Trophoblast cell (in vitro differentiated cells and primary cell): ENCODE results near the gene CCDC107.

ENCODE experiments used
- DNase-seq, 2 donors: peaks; one replicate each; pipeline ENCODE4 v3.0.0-alpha.2; 2016
- H2AFZ ChIP-seq: 2 replicates; pipeline ENCODE4 v1.6.1; 2013; ENCODE audit warnings: low read length, moderate library complexity, mild to moderate bottlenecking; ENCODE audit not compliant: insufficient read depth, poor library complexity
- H2AK5ac ChIP-seq: 2 replicates; pipeline ENCODE4 v1.6.1; 2013; ENCODE audit warnings: mild to moderate bottlenecking, low read length
- H2BK120ac ChIP-seq: 2 replicates; pipeline ENCODE4 v1.6.1; 2013; ENCODE audit warnings: low read length, mild to moderate bottlenecking, moderate library complexity; ENCODE audit not compliant: insufficient read depth, poor library complexity
- H2BK12ac ChIP-seq: 2 replicates; pipeline ENCODE4 v1.6.1; 2013; ENCODE audit warnings: mild to moderate bottlenecking, low read length, moderate library complexity
- H2BK5ac ChIP-seq: 2 replicates; pipeline ENCODE4 v1.6.1; 2013; ENCODE audit warnings: low read length, low read depth, moderate library complexity, mild to moderate bottlenecking; ENCODE audit not compliant: poor library complexity
- H3K14ac ChIP-seq: 2 replicates; pipeline ENCODE4 v1.6.1; 2013; ENCODE audit warnings: mild to moderate bottlenecking, low read length
- H3K18ac ChIP-seq: 2 replicates; pipeline ENCODE4 v1.6.1; 2013; ENCODE audit warnings: mild to moderate bottlenecking, low read length
- H3K23ac ChIP-seq: 2 replicates; pipeline ENCODE4 v1.6.1; 2013; ENCODE audit warnings: low read length
- H3K27ac ChIP-seq: 2 replicates; pipeline ENCODE4 v1.5.1; 2013; ENCODE audit warnings: low read depth, mild to moderate bottlenecking, inconsistent platforms, low read length, moderate library complexity
- H3K27me3 ChIP-seq: 2 replicates; pipeline ENCODE4 v1.6.1; 2013; ENCODE audit warnings: inconsistent platforms, mild to moderate bottlenecking, low read length, moderate library complexity; ENCODE audit not compliant: insufficient read depth
- H3K36me3 ChIP-seq, 2 experiments: 1 replicate in 1 of 2; 2 replicates in 1 of 2; pipeline ENCODE4 v1.6.1; 2013; ENCODE audit warnings: low read length in 2 of 2, mild to moderate bottlenecking in 2 of 2, moderate library complexity in 1 of 2; ENCODE audit not compliant: insufficient read depth in 2 of 2, control insufficient read depth in 1 of 2
- H3K4ac ChIP-seq: 2 replicates; pipeline ENCODE4 v1.6.1; 2013; ENCODE audit warnings: low read depth, mild to moderate bottlenecking, low read length, moderate library complexity
- H3K4me1 ChIP-seq, 2 experiments: 1 replicate in 1 of 2; 2 replicates in 1 of 2; pipeline ENCODE4 v1.6.1; 2013; ENCODE audit warnings: low read length in 2 of 2, mild to moderate bottlenecking in 2 of 2, moderate library complexity in 1 of 2; ENCODE audit not compliant: insufficient read depth in 2 of 2, control insufficient read depth in 1 of 2
- H3K4me2 ChIP-seq: 2 replicates; pipeline ENCODE4 v1.6.1; 2013; ENCODE audit warnings: inconsistent platforms, mild to moderate bottlenecking, low read length, moderate library complexity
- H3K4me3 ChIP-seq: 2 replicates; pipeline ENCODE4 v1.5.1; 2013; ENCODE audit warnings: mild to moderate bottlenecking, low read depth, low read length, inconsistent platforms
- H3K79me1 ChIP-seq: one replicate; pipeline ENCODE4 v1.6.1; 2013; ENCODE audit warnings: low read length
- H3K79me2 ChIP-seq: 2 replicates; pipeline ENCODE4 v1.6.1; 2013; ENCODE audit warnings: low read length, mild to moderate bottlenecking; ENCODE audit not compliant: control insufficient read depth, insufficient read depth, poor library complexity
- H3K9ac ChIP-seq: 2 replicates; pipeline ENCODE4 v1.6.1; 2013; ENCODE audit warnings: mild to moderate bottlenecking, low read length
- H3K9me3 ChIP-seq: 2 replicates; pipeline ENCODE4 v1.6.1; 2013; ENCODE audit warnings: low read depth, mild to moderate bottlenecking, control low read depth, inconsistent platforms, low read length; ENCODE audit not compliant: insufficient read depth
- H4K12ac ChIP-seq: 2 replicates; pipeline ENCODE4 v1.6.1; 2013; ENCODE audit warnings: low read depth, mild to moderate bottlenecking, low read length, moderate library complexity
- H4K8ac ChIP-seq: 2 replicates; pipeline ENCODE4 v1.6.1; 2013; ENCODE audit warnings: low read depth, mild to moderate bottlenecking, low read length, moderate library complexity
- H4K91ac ChIP-seq: one replicate; pipeline ENCODE4 v1.6.1; 2013; ENCODE audit warnings: low read depth, mild to moderate bottlenecking, low read length, moderate library complexity
- WGBS: extraction: QIAGEN DNeasy Blood & Tissue Kit; methylation state at CpG from one replicate; pipeline ENCODE4 v1.1.7; 2013; ENCODE audit warnings: missing lambda C conversion rate; ENCODE audit not compliant: insufficient read length, insufficient coverage; ENCODE audit errors: extremely low coverage; 5-methylcytosine and 5-hydroxymethylcytosine counted together

CCDC107 gene

GRCh38 chr9:35698231-35698630 is 40.1 kb downstream of the CCDC107 start:
- Histone ChIP-seq H3K79me2 (no peaks in the 10 kb centered on the region), H3K4me1 (no peaks in the 10 kb centered on the region), H3K18ac (no peak overlapping the region), H3K4ac (no peak overlapping the region), H2BK12ac (no peak overlapping the region), H3K27ac (no peak overlapping the region), H2BK5ac (no peak overlapping the region), H4K8ac (no peak overlapping the region), H3K36me3 (peaks cover 52 to 66% of the 10 kb centered on the region in 2 experiments), H3K4me2 (no peak overlapping the region), H4K12ac (no peak overlapping the region), H2AK5ac (no peak overlapping the region), H3K27me3 (no peaks in the 10 kb centered on the region), H2AFZ (no peak overlapping the region), H2BK120ac (no peak overlapping the region), H3K9me3 (peaks cover 2% of the 10 kb centered on the region), H3K23ac (no peak overlapping the region), H3K79me1 (no peaks in the 10 kb centered on the region), H4K91ac (no peak overlapping the region), H3K9ac (no peak overlapping the region), H3K14ac (no peak overlapping the region), H3K4me3 (no peak overlapping the region)
- no CpG with 5 or more reads among the region's 5 CpGs for WGBS
- DNase-seq, result no peak

DNA sequence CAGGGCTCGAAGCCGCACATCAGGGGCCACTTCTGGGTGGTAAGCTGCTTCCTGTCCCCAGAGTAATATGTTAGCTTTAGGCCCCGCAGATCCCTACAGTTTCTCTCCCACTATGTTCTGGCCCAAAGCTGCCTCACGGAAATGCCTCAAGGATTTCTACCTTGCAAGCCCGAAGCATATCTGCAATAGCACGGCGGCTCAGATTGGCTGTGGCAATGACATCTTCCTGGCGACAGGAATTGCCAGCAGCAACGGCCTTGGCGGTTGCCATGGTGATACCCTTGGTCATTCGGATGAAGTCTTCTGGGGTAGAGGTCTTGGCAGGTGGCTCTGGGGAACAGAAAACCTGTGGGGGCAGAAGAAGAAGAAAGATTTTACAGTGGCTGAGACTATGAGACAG is 41.9 kb downstream of the CCDC107 start:
- Histone ChIP-seq H4K91ac (no peak overlapping the region), H2BK120ac (no peak overlapping the region), H3K79me2 (no peaks in the 10 kb centered on the region), H2BK5ac (no peak overlapping the region), H3K18ac (no peak overlapping the region), H3K4me2 (no peak overlapping the region), H3K23ac (no peak overlapping the region), H2AFZ (no peak overlapping the region), H3K14ac (no peak overlapping the region), H3K36me3 (peaks cover 69 to 84% of the 10 kb centered on the region in 2 experiments), H3K4ac (no peak overlapping the region), H4K12ac (no peak overlapping the region), H2AK5ac (no peak overlapping the region), H3K4me1 (no peaks in the 10 kb centered on the region), H3K27me3 (no peaks in the 10 kb centered on the region), H4K8ac (no peak overlapping the region), H2BK12ac (no peak overlapping the region), H3K9ac (no peak overlapping the region), H3K27ac (no peak overlapping the region), H3K9me3 (peaks cover 3% of the 10 kb centered on the region), H3K4me3 (no peak overlapping the region), H3K79me1 (no peaks in the 10 kb centered on the region)
- no CpG with 5 or more reads among the region's 11 CpGs for WGBS
- DNase-seq, result no peak

DNA sequence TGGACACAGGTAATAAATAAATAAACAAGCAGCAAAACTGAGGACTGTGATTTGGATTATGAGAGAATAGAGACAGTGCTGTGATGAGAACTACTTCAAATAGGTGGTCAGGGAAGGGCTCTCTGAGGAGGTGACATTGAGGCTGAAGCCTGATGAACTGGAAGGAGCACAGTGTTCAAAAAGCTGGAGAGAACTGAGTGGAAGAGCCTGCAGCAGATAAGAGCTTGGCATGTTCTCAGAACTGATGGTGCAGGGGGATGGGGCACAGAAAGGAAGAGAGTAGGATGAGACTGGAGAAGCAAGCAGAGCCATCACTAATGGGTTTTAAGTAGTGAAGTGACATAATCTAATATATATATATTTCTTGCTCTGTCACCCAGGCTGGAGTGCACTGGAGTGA is 42.9 kb downstream of the CCDC107 start:
- Histone ChIP-seq H2BK5ac (no peak overlapping the region), H4K8ac (no peak overlapping the region), H3K4me2 (no peak overlapping the region), H3K9me3 (peaks cover 3% of the 10 kb centered on the region), H2BK12ac (no peak overlapping the region), H3K27ac (no peak overlapping the region), H3K14ac (no peak overlapping the region), H2AK5ac (no peak overlapping the region), H3K9ac (no peak overlapping the region), H3K27me3 (no peaks in the 10 kb centered on the region), H3K79me1 (no peaks in the 10 kb centered on the region), H4K12ac (no peak overlapping the region), H3K4me3 (no peak overlapping the region), H2AFZ (no peak overlapping the region), H3K4ac (no peak overlapping the region), H4K91ac (no peak overlapping the region), H3K36me3 (peaks cover 78 to 93% of the 10 kb centered on the region in 2 experiments), H3K79me2 (no peaks in the 10 kb centered on the region), H3K18ac (no peak overlapping the region), H3K23ac (no peak overlapping the region), H3K4me1 (no peaks in the 10 kb centered on the region), H2BK120ac (no peak overlapping the region)
- DNase-seq, result no peak

DNA sequence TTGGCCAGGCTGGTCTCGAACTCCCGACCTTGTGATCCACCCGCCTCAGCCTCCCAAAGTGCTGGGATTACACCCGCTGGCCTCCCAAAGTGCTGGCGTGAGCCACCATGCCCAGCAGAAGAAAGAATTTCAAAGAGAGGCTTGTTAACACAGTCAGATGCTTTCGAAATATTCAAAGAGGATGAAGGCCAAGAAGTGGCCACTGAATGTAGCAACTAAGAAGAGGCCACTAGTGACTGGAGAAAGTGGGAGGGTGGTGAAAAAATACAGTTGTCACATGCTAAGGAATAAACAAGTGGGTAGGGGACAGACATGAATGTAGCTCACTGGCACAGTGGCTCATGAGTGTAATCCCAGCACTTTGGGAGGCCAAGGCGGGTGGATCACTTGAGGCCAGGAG is 44.6 kb downstream of the CCDC107 start:
- H3K79me1 ChIP-seq, result no peaks in the 10 kb centered on the region
- no peak for DNase-seq
- no CpG with 5 or more reads among the region's 7 CpGs for WGBS
- no peak overlapping the region for H4K91ac ChIP-seq
- no peak overlapping the region for H3K23ac ChIP-seq
- no peak overlapping the region for H3K9ac ChIP-seq
- peaks cover 1% of the 10 kb centered on the region for H3K9me3 ChIP-seq
- no peak overlapping the region for H4K12ac ChIP-seq
- H3K4me2 ChIP-seq, result no peak overlapping the region
- no peaks in the 10 kb centered on the region for H3K27me3 ChIP-seq
- no peaks in the 10 kb centered on the region for H3K79me2 ChIP-seq
- H3K4ac ChIP-seq, result no peak overlapping the region
- no peaks in the 10 kb centered on the region for H3K4me1 ChIP-seq
- no peak overlapping the region for H2BK12ac ChIP-seq
- no peak overlapping the region for H2AK5ac ChIP-seq
- no peak overlapping the region for H4K8ac ChIP-seq
- no peak overlapping the region for H3K18ac ChIP-seq
- H3K36me3 ChIP-seq, result peaks cover 84 to 93% of the 10 kb centered on the region in 2 experiments
- no peak overlapping the region for H3K4me3 ChIP-seq
- H2BK120ac ChIP-seq, result no peak overlapping the region
- H3K14ac ChIP-seq, result no peak overlapping the region
- H3K27ac ChIP-seq, result no peak overlapping the region
- no peak overlapping the region for H2BK5ac ChIP-seq
- no peak overlapping the region for H2AFZ ChIP-seq
